Right renal pelvis (tissue), 4 donors: ENCODE data around the gene PPP1R11. TPM values are rescaled to one million over a fixed set of nuclear protein-coding genes. Genes with fewer than 3 reads are reported as not detected.
"Not testable (repeated sequence)": the region's sequence is repeated elsewhere in the genome, so short reads cannot be mapped to it uniquely, and the experiment has no call there.

Source experiments
- DNase-seq, 4 donors: peaks; one replicate each; pipeline ENCODE4 v3.0.0-alpha.2; 2013; ENCODE audit warnings: low read depth in 4 of 4, low spot score in 3 of 4, missing footprints in 1 of 4
- polyA plus RNA-seq, 4 donors: library from polyadenylated mRNA; unstranded; fragments of 120-200 nt; gene quantifications; one replicate each; pipeline ENCODE4 v1.2.1, GENCODE V29; 2013; ENCODE audit not compliant: insufficient read length in 4 of 4

PPP1R11 gene, protein sequence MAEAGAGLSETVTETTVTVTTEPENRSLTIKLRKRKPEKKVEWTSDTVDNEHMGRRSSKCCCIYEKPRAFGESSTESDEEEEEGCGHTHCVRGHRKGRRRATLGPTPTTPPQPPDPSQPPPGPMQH
- 10 to 100 TPM; 67.9 to 74.9 (median 71.9) TPM for polyA plus RNA-seq

DNA sequence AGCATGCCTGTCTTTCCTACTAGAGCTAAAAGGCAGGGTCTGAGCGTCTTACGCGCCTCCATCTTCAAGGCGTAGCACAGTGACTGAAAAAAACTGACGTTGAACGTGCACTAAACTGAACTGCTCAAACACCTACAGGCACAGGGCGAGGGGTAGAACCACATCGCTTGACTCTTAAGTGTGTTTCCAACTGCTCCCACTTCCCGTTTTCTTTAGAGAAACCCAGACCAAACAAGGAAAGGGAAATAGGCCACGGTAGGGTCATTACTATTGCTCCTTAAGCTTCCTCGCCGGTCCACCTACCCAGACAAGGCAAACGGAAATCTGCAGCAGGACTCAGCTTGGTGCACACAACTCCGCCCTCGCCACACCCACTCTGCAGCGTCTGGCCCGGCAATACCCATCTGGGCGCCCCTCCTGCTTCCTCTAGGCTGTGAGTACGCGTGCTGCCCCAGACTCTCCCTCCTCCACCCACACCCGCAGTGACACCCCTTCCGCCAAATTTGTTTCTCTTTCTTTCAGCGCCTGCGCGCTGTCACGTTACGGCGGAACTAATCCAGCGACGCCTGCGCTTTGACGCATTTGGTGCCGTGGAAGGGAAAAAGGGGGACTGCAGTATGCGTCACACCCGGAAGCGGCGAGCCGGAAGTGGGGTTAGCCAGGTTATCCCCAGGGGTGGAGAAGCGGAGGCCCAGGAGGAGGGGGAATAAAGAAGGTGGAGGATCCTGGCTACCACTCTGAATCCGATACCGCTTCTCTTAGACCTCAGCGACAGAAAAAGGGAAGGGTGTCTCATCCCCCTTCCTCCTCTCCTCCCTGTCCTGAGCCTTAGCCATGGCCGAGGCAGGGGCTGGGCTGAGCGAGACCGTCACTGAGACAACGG lies at the start of gene PPP1R11:
Gene PPP1R11, plus strand, starts transcription at position 622 of the 883 bp plus-strand sequence. Its CDS starts 213 bp downstream, at position 835.
- DNase-seq, result peak; percentile 98 to 99 (median 98)

DNA sequence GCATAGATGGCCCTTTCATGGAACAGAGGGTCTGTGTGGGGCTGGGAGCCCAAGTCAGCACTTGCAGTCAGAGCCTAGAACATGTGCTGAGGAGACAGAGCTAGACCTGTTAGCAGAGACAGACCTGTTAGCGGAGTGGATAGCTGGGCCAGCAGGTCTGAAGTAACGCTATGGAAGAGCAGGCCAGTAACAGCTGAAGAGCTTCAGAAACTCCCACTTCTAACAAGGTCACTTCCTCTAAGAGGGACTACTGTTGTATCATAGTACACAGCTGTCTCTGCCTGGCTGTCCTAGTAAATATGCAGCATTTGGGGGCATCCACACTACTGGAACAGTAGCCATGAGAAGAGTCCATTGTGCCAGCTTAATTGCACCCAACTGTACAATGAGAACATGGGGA lies 47.2 kb upstream of the PPP1R11 start:
- no peak for DNase-seq

DNA sequence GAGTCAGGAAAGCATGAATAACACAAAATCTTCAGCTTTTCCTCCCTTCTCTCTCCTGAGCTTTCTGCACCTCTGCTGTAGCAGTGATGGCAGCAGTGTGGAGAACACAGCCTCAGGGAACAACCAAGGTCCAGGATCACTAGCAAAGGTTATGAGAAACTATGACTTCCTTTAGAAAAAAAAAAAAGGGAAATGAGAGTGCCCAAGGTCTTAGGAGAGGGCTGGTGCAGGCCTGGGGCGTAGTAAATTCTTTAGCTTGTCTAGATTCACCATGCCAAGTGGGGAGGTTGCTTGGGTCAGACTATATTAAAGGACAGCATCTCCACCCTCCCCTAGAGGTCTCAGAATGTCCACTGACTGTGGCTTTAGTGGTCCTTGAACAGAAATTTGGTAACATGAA lies 46.4 kb upstream of the PPP1R11 start:
- DNase-seq, result no peak

- DNase-seq, result no peak
These were observed 44.8 kb upstream of the PPP1R11 start for GRCh38 chr6:30022189-30022588.

DNA sequence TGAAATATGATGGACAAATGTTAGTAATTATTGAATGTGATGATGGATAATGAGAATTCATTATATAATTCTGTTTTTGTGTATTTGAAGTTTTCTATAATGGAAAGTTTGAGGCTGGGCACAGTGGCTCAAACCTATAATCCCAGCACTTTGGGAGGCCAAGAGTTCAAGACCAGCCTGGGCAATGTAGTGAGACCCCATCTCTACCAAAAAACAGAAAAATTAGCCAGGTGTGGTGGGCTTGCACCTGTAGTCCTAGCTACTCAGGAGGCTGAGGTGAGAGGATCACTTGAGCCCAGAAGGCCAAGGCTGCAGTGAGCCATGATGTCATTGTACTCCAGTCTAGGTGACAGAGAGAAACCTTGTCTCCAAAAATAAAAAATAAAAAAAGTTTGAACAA lies 44.3 kb upstream of the PPP1R11 start:
- DNase-seq, result not testable (repeated sequence)

DNA sequence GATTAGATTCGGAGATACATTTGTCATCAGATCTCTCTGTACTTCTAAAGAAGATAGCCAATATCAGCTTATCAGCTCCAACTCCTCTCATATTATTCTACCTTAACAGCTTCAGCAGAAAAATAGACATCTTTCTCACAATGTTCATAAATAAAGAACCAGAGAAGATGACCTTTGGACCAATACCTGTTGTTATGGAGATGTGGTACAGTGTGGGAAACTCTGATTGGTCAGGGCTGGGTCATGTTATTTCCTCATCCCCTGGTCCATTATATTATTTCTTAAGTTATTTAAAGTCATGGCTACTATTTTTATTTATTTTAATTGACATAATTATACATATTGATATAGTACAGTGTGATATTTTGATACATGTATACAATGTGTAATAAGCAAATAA lies 41.8 kb upstream of the PPP1R11 start:
- DNase-seq, result no peak

- no peak for DNase-seq
These were observed 37.4 kb upstream of the PPP1R11 start for GRCh38 chr6:30029588-30029987.

GRCh38 chr6:30031381-30031780 lies 35.6 kb upstream of the PPP1R11 start:
- no peak for DNase-seq

DNA sequence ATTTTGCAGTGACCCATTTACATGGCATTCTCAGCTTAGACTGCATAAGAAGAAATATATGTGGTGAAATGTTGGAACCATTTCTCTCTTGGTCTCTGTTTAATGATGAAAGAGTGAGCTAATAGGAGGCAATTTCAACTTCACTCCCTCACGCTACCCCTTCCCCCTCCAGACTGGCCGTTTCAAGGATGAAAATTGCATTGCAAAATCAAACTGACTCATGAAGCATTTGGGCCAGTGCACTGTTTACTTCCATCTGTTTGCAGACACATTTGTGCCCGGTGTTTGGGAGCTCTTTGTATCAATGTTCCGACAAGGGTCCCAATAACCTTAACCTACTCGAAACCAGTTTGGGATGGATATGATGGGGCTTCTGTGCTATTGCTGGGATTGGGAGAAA lies 33.6 kb upstream of the PPP1R11 start:
- not testable (repeated sequence) for DNase-seq

GRCh38 chr6:30035784-30036183 lies 31.2 kb upstream of the PPP1R11 start:
- no peak for DNase-seq

- DNase-seq, result no peak
These were observed 29.7 kb upstream of the PPP1R11 start for GRCh38 chr6:30037182-30037788.

- DNase-seq, result no peak
These were observed 25.8 kb upstream of the PPP1R11 start for GRCh38 chr6:30041221-30041620.

DNA sequence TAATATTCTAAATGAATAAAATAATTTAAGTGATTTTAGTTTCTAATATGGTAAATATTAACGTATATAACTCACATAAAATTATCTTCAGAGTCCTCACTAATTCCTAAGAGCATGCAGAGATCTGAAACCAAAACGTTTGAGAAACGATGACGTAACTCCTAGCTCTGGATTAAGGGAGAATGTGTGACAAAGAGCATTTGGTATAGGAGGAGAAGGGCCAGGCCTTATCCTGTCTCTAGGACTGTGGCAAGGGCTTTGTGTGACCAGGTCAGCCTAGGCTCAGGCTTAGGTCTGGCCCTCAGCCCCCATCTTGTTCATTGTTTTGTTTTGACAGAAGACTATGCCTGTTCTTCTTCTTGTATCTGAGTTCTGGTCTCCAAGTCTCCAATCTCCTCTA lies 25.2 kb upstream of the PPP1R11 start:
- DNase-seq, result no peak

- DNase-seq, result no peak
These were observed 24.5 kb upstream of the PPP1R11 start for GRCh38 chr6:30042476-30042875.

DNA sequence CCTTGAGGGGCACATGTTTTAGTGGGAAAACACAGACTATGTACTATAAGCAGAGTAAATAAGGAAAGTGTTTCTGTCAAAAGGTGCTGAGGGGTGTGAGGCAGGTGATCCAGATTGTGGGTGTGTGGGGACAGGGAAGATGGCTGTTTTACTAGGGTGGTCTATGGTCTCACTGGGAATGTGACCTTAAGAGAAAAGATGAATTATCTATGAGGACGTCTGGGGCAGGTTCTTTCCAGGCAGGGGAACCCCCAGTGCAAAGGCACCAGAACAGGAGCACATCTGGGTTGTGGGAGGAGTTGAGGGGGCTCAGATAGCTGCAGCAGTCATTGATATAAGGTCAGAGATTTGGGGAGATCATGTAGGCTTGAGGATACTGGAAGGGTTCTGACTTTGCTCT lies 24.1 kb upstream of the PPP1R11 start:
- DNase-seq, result no peak

- DNase-seq, result no peak
These were observed 23.3 kb upstream of the PPP1R11 start for GRCh38 chr6:30043744-30044143.

DNA sequence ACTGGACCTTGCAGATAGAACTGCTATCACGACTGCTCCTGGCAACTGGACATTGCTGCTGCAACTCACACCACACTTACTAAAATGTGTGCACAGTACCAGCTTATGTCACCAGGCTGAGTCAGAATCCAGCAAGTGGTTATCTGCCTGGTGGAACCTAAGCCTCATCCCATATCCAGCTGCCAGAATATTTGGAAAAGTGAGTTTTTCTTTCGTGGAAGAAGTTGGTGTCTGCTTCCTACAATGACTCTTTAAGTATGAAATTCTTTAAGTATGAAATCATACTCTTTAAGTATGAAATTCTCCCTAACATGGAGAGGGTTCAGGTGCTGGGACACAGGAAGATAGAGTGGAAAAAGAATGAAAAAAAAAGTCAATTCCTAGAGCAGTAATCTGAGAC lies 22.4 kb upstream of the PPP1R11 start:
- DNase-seq, result no peak

DNA sequence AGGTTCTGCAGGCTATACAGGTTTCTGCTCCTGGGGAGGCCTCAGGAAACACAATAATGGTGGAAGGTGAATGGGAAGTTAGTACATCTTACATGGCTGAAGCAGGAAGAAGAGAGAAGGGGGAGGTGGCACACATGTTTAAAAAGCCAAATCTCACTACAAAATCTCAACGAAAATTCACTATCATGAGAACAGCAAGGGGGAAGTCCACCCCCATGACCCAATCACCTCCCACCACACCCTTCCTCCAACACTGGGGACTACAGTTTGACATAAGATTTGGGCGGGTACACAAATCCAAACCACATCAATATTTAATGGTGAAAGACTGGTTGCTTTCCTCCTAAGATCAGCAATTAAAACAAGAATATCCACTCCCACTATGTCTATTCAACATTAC lies 19.8 kb upstream of the PPP1R11 start:
- DNase-seq, result no peak

GRCh38 chr6:30053682-30054081 lies 13.3 kb upstream of the PPP1R11 start:
- no peak for DNase-seq

DNA sequence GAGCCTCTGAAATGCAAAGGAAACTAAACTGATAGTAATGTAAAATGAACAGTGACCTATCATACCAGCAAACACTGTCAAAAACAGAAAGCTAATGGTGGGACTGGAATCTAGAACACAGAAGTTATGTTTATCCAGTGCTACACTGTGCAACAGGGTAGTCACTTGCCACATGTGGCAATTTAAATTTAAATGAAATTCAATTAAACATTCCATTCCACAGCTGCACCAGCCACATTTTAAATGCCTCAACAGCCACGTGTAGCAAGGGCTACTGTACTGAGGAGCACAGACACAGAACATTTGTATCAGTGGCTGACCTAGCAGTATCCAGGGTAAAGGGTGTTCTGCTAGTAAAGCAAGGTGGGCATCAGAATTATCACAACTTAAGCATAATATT lies 11.5 kb upstream of the PPP1R11 start:
- no peak for DNase-seq

DNA sequence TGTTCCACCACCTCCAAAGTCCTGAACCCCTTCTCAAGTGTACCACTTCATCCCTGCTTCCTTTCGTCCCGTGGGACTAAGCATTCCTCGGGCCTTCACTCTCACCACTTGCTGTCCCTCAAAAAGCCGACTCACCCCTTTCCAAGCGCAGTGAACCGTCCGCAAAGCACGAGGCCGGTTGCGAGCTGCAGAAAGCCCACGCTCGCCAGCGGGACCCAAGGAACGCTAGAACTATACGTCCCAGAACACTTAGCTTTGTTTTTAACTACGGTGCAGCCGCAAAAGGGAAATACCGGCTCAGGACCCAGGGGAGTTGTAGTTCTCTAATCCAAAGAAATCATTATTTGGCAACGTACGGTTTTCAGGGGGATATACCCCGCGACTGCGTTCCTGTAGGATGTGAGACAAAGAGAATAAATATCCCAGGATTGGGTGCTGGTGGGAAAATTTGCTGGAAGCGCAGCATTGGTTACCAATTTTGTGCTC lies 6.3 kb upstream of the PPP1R11 start:
- DNase-seq, result no peak
